GM10248 (cell line): Measurements from ENCODE around the gene KHDC1.
"Not testable (repeated sequence)": the region's sequence is repeated elsewhere in the genome, so short reads cannot be mapped to it uniquely, and the experiment has no call there.

Experiments used
- CTCF ChIA-PET: fragments of 300-600 bp; sonication (Branson Sonifier 250); formaldehyde crosslinking; extraction: SDS; loops from one replicate; lab custom pipeline; 2021; ENCODE audit warnings: antibody characterized with exemption; lab: Yijun Ruan, JAX
- POLR2A ChIA-PET: fragments of 350-650 bp; sonication (Branson Sonifier 250); formaldehyde crosslinking; extraction: SDS; loops from one replicate; lab custom pipeline; 2020; ENCODE audit warnings: antibody characterized with exemption; lab: Yijun Ruan, JAX
- DNase-seq: peaks from one replicate; pipeline ENCODE4 v3.0.0; 2012; ENCODE audit errors: extremely low spot score
- TF ChIP-seq, protein P1 (sequence below): IDR thresholded peaks from 2 replicates; pipeline ENCODE4 v1.5.1; 2012; ENCODE audit warnings: mild to moderate bottlenecking, low read depth; ENCODE audit errors: extremely low read depth, missing control alignments, control extremely low read depth

KHDC1 gene

DNA sequence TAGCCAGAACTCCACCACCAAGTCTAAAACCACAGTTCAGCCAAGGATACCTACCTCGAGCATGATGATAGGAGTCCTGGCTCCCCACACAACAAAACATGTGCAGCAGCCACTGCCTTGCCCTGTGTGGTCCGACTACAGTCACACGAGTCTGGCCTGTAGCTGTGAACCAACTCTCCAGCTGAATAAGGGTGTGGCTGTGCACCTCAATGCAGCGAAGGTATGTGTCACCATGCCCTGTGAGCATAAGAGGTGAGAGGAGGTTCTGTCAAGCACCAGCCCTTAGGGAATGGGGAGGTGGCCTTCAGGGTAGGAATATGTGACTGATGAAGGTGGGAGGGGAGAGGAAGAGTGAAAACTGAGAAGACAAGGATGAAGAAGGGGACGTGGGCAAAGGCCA lies 21.0 kb downstream of the KHDC1 start:
- ChIA-PET CTCF (no interaction called here), POLR2A (no interaction called here)
- no peak for DNase-seq
- TF ChIP-seq, protein P1, sequence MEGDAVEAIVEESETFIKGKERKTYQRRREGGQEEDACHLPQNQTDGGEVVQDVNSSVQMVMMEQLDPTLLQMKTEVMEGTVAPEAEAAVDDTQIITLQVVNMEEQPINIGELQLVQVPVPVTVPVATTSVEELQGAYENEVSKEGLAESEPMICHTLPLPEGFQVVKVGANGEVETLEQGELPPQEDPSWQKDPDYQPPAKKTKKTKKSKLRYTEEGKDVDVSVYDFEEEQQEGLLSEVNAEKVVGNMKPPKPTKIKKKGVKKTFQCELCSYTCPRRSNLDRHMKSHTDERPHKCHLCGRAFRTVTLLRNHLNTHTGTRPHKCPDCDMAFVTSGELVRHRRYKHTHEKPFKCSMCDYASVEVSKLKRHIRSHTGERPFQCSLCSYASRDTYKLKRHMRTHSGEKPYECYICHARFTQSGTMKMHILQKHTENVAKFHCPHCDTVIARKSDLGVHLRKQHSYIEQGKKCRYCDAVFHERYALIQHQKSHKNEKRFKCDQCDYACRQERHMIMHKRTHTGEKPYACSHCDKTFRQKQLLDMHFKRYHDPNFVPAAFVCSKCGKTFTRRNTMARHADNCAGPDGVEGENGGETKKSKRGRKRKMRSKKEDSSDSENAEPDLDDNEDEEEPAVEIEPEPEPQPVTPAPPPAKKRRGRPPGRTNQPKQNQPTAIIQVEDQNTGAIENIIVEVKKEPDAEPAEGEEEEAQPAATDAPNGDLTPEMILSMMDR: no peak

DNA sequence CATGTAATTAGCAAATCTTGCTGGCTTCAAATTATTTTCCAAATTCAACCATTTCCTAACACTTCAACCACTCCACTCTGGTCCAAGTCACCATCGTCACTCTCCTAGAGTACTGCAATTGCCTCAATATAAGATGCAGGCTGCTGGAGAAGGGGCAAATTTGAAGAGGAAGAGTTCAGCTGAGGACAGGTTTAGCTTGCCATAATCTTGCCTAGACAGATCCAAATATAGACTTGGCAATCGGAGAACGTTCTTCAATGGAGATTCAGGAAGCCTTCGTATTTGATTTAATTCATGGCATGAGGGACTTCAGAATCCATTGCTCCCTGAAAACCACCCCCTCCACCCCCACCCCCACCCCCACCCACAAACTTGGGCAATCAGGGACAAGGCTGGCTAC lies 22.3 kb downstream of the KHDC1 start:
- POLR2A ChIA-PET: no interaction called here
- DNase-seq: no peak
- CTCF ChIA-PET: no interaction called here
- TF ChIP-seq, protein P1: no peak

DNA sequence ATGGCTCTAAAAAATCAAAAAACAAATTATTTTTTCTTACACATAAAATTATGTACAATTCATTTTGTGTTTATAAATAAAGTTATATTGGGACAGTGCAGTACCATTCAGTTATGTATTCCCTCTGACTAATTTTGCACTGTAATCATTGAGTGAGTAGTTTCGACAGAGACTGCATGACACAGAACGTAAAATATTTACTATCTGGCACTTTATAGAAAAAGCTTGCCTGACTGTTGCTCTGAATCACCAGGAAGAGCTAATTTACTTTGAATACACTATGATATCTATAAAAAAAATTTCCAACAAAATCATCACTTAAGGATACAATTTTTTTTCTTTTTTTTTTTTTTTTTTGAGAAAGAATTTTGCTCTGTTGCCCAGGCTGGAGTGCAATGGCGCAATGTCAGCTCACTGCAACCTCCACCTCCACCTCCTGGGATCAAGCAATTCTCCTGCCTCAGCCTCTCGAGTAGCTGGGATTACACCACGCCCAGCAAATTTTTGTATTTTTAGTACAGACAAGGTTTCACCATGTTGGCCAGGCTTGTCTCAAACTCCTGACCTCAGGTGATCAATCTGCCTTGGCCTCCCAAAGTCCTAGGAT lies 26.7 kb downstream of the KHDC1 start:
- ChIA-PET CTCF (interaction anchor here (0.8 to 1.2 kb wide), 2 partner anchors 9 to 25 kb away, joined by 3 to 4 read pairs; no protein-coding TSS in a partner anchor), POLR2A (no interaction called here)
- no peak for DNase-seq
- TF ChIP-seq, protein P1: no peak

DNA sequence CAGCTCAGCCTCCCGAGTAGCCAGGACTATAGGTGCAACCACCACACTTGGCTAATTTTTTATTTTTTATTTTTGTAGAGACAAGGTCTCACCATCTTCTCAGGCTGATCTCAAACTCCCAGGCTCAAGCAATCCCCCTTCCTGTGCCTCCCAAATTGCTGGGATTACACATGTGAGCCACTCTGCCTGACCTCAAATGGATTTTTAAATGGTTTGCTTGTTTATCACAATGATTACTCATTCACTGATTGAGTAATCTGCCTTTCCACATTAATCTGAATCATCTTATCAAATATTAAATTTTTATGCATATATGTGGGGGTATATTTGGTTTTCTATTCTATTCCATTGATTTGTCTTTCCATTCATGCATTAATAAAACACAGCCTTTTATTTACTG lies 28.3 kb downstream of the KHDC1 start:
- ChIA-PET CTCF (no interaction called here), POLR2A (no interaction called here)
- TF ChIP-seq, protein P1: no peak
- no peak for DNase-seq

DNA sequence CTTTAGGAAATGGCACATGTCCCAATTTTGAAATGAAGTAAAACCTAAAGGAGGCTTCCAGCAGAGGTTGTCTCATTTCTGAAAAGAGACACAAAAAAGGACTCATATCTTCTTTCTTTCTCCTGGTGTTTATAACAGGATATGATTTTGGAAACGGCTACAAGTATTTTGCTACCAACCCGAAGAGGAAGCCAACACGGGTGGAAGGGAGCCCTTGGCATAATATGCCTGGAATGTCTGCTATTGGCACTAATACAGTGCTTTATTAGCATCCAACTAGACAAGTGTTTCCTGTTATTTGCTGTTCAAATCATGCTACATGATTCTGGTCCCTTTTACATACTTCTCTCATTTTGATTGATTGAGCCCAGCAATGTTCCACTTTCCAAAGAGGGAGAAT lies 29.0 kb downstream of the KHDC1 start:
- DNase-seq, POLR2A ChIA-PET: not testable (repeated sequence)
- CTCF ChIA-PET: interaction anchor here (1.3 kb wide), 1 partner anchor 20 kb away, joined by 3 read pairs; no protein-coding TSS in a partner anchor

DNA sequence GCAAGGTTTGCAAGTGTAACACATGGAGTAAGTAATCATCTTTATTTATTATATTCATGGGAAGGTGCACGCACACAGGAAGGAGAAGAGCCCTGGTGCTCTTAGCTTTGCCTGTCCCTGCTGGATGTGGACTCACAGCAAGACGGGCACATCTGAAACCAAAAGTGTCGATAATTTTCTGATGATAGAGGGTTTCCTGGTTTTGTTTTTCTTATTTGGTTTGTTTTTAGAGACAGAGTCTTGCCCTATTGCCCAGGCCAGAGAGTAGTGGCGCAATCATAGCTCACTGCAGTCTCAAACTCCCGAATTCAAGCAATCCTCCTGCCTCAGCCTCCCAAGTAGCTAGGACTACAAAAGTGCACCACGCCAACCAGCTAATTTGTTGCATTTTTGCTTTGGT lies 29.9 kb downstream of the KHDC1 start:
- ChIA-PET CTCF (interaction anchor here (1.3 kb wide), 1 partner anchor 19 kb away, joined by 3 read pairs; no protein-coding TSS in a partner anchor), POLR2A (interaction anchor here (0.6 kb wide), 1 partner anchor 9 kb away, joined by 4 read pairs; no protein-coding TSS in a partner anchor)
- DNase-seq: no peak
- TF ChIP-seq, protein P1: no peak

DNA sequence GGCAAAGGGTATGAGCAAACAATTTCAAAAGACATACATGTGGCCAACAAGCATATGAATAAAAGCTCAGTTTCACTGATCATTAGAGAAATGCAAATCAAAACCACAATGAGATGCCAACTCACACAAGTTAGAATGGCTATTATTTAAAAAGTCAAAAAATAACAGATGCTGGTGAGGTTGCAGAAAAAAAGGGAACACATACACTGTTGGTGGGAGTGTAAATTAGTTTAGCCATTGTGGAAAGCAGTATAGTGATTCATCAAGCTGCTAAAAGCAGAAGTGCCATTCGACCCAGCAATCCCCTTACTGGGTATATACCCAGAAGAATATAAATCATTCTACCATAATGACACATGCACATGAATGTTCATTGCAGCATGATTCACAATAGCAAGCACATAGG lies 31.0 kb downstream of the KHDC1 start:
- CTCF ChIA-PET: interaction anchor here (0.6 kb wide), 1 partner anchor 42 kb away, joined by 3 read pairs; no protein-coding TSS in a partner anchor
- POLR2A ChIA-PET: interaction anchor here (0.6 kb wide), 1 partner anchor 1788 kb away, joined by 3 read pairs; no protein-coding TSS in a partner anchor
- TF ChIP-seq, protein P1: no peak
- DNase-seq: no peak
